Gastroesophageal sphincter (tissue), 4 donors: ENCODE results near the gene MARF1. TPM values are rescaled to one million over a fixed set of nuclear protein-coding genes. Genes with fewer than 3 reads are reported as not detected.
A peak's percentile ranks its signal among the peaks of the same experiment; 100 is the strongest.

ENCODE experiments used
- ATAC-seq: fragments of 150-250 bp; one replicate; pipeline ENCODE4 v1.9.1; 2016; ENCODE audit warnings: mild to moderate bottlenecking, moderate library complexity
- H3K27ac ChIP-seq, 4 donors: fragments of 200-600 bp; sonication (generic) in 3 of 4; 1 replicate in 3 of 4; 2 replicates in 1 of 4; pipeline ENCODE4 v1.5.1; 2016 to 2019
- H3K27me3 ChIP-seq: fragments of 200-600 bp; sonication (generic); one replicate; pipeline ENCODE4 v1.5.1; 2019
- H3K36me3 ChIP-seq, 2 donors: fragments of 200-600 bp; sonication (generic); one replicate each; pipeline ENCODE4 v1.5.1; 2019; ENCODE audit warnings: control low read depth in 1 of 2
- H3K4me1 ChIP-seq, 3 donors: fragments of 200-600 bp; sonication (generic); 1 replicate in 2 of 3; 2 replicates in 1 of 3; pipeline ENCODE4 v1.5.1; 2016 to 2019; ENCODE audit warnings: control low read depth in 2 of 3
- H3K4me3 ChIP-seq, 2 donors: fragments of 200-600 bp; sonication (generic); one replicate each; pipeline ENCODE4 v1.5.1; 2019; ENCODE audit warnings: mild to moderate bottlenecking in 1 of 2, moderate library complexity in 1 of 2
- H3K9me3 ChIP-seq, 3 donors: fragments of 200-600 bp; sonication (generic); one replicate each; pipeline ENCODE4 v1.5.1; 2017 to 2019; ENCODE audit warnings: control low read depth in 2 of 3
- EP300 ChIP-seq: sonication (generic); formaldehyde crosslinking; IDR thresholded peaks from one replicate; pipeline ENCODE4 v1.6.1; 2017; ENCODE audit warnings: antibody characterized with exemption, mild to moderate bottlenecking
- POLR2A ChIP-seq, 2 donors: fragments of 450-650 bp; IDR thresholded peaks; one replicate each; pipeline ENCODE4 v1.6.1; 2017; ENCODE audit warnings: antibody characterized with exemption in 2 of 2, mild to moderate bottlenecking in 2 of 2, moderate library complexity in 1 of 2
- POLR2AphosphoS5 ChIP-seq: sonication (generic); formaldehyde crosslinking; IDR thresholded peaks from one replicate; pipeline ENCODE4 v1.6.1; 2017; ENCODE audit warnings: antibody characterized with exemption
- WGBS, 2 donors: methylation state at CpG; one replicate each; pipeline ENCODE4 v1.1.5; 2018; ENCODE audit warnings: low coverage in 1 of 2; 5-methylcytosine and 5-hydroxymethylcytosine counted together
- total RNA-seq, 4 donors: library from RNA; depleted of rRNA; stranded (reverse); fragments of >200 nt; gene quantifications; one replicate each; pipeline ENCODE4 v1.1.0, GENCODE V29; 2016
- TF ChIP-seq, protein P1 (sequence below), 4 experiments: fragments of 200-600 bp in 2 of 4; fragments of 450-650 bp in 2 of 4; sonication (generic) in 1 of 4; IDR thresholded peaks; one replicate each; pipeline ENCODE4 v1.5.1; 2017 to 2019; ENCODE audit warnings: antibody characterized with exemption in 4 of 4, mild to moderate bottlenecking in 2 of 4, moderate library complexity in 2 of 4

MARF1 gene
- total RNA-seq, 4 donors from 2014 or later, result 38.2 to 67.7 (median 53.3) TPM

DNA sequence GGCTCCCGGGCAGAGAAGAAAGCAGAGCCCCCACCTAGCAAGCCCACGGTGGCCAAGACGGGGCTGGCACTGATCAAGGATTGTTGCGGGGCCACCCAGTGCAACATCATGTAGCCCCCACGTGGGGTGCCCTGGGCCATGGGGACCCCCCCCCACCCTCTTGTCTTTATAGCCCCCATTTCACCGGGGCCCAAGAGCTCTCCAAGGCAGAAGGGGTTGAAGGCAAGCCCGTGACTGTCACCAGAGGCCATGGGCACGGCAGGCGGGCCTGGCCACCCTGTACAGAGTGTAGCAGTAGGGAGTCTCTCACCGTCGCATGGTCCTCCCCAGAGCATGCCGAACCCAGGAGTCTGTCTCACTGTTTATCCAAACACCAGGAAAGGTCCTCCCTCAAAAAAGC is 56.2 kb downstream of the MARF1 start:
- TF ChIP-seq POLR2AphosphoS5 (no peak), POLR2A (IDR thresholded peaks at IDR 0.05) (no peak), EP300 (no peak)
- TF ChIP-seq, protein P1, sequence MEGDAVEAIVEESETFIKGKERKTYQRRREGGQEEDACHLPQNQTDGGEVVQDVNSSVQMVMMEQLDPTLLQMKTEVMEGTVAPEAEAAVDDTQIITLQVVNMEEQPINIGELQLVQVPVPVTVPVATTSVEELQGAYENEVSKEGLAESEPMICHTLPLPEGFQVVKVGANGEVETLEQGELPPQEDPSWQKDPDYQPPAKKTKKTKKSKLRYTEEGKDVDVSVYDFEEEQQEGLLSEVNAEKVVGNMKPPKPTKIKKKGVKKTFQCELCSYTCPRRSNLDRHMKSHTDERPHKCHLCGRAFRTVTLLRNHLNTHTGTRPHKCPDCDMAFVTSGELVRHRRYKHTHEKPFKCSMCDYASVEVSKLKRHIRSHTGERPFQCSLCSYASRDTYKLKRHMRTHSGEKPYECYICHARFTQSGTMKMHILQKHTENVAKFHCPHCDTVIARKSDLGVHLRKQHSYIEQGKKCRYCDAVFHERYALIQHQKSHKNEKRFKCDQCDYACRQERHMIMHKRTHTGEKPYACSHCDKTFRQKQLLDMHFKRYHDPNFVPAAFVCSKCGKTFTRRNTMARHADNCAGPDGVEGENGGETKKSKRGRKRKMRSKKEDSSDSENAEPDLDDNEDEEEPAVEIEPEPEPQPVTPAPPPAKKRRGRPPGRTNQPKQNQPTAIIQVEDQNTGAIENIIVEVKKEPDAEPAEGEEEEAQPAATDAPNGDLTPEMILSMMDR (IDR thresholded peaks at IDR 0.05), result no peak
- no peaks in the 10 kb centered on the region for H3K27me3 ChIP-seq
- no peak overlapping the region for H3K27ac ChIP-seq
- no peak overlapping the region for H3K4me3 ChIP-seq
- H3K4me1 ChIP-seq, result peaks cover 0 to 7% (median 4%) of the 10 kb centered on the region in 3 donors
- H3K36me3 ChIP-seq, result peaks cover 0 to 75% of the 10 kb centered on the region in 2 donors
- no CpG with 5 or more reads among the region's 12 CpGs for WGBS, 2 donors
- ATAC-seq, result no peak
- peaks cover 0 to 19% (median 0%) of the 10 kb centered on the region in 3 donors for H3K9me3 ChIP-seq

DNA sequence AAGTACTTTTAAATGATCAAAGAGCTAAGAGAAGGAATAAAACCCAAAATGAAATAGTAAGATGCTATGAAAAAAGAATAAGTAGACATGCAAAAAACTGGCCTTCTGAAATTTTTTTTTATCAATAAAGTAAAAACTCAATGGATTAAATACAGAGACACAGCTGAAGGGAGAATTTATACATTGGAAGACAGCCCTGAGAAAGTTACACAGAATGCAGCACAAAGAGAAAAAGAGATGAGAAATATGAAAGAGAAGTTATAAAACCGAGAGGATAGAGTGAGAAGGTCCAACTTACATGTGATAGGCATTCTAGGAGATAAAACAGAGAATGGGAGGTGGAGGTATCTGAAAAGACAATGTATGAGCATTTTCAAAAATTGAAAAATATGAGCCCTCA is 57.0 kb downstream of the MARF1 start:
- Histone ChIP-seq H3K36me3 (peaks cover 0 to 82% of the 10 kb centered on the region in 2 donors), H3K27ac (no peak overlapping the region), H3K9me3 (peaks cover 0 to 19% (median 0%) of the 10 kb centered on the region in 3 donors), H3K27me3 (no peaks in the 10 kb centered on the region), H3K4me3 (no peak overlapping the region), H3K4me1 (peaks cover 0 to 7% (median 4%) of the 10 kb centered on the region in 3 donors)
- ATAC-seq, result no peak
- TF ChIP-seq POLR2A (IDR thresholded peaks at IDR 0.05), result no peak
- WGBS, 2 donors, result 88 to 100% methylated on average over 1 of the region's 1 CpG

DNA sequence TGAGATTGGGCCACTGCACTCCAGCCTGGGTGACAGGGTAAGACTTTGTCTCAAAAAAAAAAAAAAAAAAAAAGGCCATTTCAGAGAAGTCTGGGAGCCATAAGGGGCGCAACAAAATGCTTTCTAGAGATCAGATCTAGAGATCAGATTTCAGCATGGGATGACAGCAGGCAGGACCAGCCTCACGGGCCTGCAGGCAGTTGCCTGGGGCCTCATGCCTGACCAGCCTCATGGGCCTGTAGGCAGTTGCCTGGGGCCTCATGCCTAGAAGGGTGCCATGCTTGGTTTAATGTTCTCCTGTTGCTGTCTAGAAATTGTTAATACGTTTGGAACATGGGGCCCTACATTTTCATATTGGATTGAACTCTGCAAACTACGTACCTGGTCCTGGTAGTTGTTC is 59.4 kb downstream of the MARF1 start:
- H3K27ac ChIP-seq, result no peak overlapping the region
- H3K4me1 ChIP-seq, result no peaks in the 10 kb centered on the region
- TF ChIP-seq POLR2AphosphoS5, result no peak
- TF ChIP-seq POLR2A (IDR thresholded peaks at IDR 0.05), result no peak
- TF ChIP-seq, protein P1 (IDR thresholded peaks at IDR 0.05), result no peak
- TF ChIP-seq EP300, result no peak
- H3K9me3 ChIP-seq, result peaks cover 0 to 19% (median 0%) of the 10 kb centered on the region in 3 donors
- peaks cover 0 to 75% of the 10 kb centered on the region in 2 donors for H3K36me3 ChIP-seq
- no peak overlapping the region for H3K4me3 ChIP-seq
- no peak for ATAC-seq
- H3K27me3 ChIP-seq, result no peaks in the 10 kb centered on the region
- WGBS, 2 donors, result 89 to 100% methylated on average over 2 to 4 of the region's 4 CpGs

DNA sequence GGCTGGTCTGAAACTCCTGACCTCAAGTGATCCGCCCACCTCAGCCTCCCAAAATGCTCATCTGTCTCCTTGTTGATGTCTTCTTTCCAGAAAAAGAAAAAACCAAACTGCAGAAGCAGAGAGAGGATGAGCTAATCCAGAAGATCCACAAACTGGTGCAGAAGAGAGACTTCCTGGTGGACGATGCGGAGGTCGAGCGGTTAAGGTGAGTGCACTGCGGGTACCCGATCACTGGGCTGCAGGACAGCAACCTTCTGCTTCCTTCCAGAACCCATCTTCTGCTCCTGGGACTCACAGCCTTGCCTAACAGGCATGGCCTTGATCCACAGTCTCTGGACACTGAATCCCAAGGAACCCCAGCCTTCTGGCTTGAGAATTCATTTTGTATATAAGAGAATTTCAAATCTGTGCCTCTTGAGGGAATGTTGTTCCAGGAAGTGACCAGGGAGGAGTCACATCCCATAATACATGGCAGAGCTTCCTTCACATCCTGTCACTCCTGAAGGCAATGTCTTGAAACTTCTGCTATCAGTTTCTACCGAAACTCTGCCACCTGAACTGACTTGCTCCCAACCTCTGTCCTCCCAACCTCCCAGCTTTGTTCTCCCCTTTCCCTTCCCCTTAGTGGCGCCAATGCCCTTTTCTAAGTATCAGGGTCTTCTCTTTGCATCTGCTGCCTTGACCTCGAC is 61.7 kb downstream of the MARF1 start:
- H3K27ac ChIP-seq, result peak overlapping the region in 1 of 4 donors; percentile 8
- ATAC-seq, result no peak
- 95 to 98% methylated on average over 5 to 9 of the region's 10 CpGs for WGBS, 2 donors
- H3K36me3 ChIP-seq, result peaks cover 0 to 55% of the 10 kb centered on the region in 2 donors
- peaks cover 0 to 13% (median 0%) of the 10 kb centered on the region in 3 donors for H3K9me3 ChIP-seq
- no peaks in the 10 kb centered on the region for H3K27me3 ChIP-seq
- TF ChIP-seq POLR2AphosphoS5, result no peak
- no peak for TF ChIP-seq EP300
- TF ChIP-seq POLR2A (IDR thresholded peaks at IDR 0.05), result no peak
- TF ChIP-seq, protein P1 (IDR thresholded peaks at IDR 0.05), result no peak
- no peak overlapping the region for H3K4me3 ChIP-seq
- H3K4me1 ChIP-seq, result peaks cover 0 to 12% (median 0%) of the 10 kb centered on the region in 3 donors

DNA sequence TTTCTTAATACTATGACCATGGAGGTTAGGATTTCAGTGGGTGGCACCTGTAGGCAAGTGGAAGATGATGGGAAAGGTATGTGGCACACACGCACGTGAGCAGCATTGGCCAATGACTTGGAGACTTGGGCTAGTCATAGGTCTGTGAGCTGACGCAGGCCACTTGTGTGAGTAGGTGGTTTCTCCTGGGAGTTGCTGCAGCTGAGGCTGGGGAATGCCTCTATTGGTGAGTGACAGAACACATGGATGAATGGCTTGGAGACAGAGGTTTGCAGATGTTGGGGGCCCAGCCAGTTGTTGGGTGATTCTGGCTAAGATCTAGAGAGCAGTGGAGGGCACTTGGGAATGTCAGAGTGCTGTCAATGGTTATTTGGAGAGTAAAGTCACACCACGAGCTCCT is 64.1 kb downstream of the MARF1 start:
- H3K27ac ChIP-seq, result no peak overlapping the region
- no peak overlapping the region for H3K4me3 ChIP-seq
- WGBS, 2 donors, result 80 to 93% methylated on average over 1 to 3 of the region's 4 CpGs
- TF ChIP-seq EP300 (no peak), POLR2A (IDR thresholded peaks at IDR 0.05) (no peak)
- TF ChIP-seq, protein P1 (IDR thresholded peaks at IDR 0.05), result no peak
- no peak for ATAC-seq
- H3K9me3 ChIP-seq, result no peaks in the 10 kb centered on the region
- peaks cover 0 to 22% (median 0%) of the 10 kb centered on the region in 3 donors for H3K4me1 ChIP-seq
- H3K36me3 ChIP-seq, result peaks cover 0 to 36% of the 10 kb centered on the region in 2 donors
- no peaks in the 10 kb centered on the region for H3K27me3 ChIP-seq
